22Rv1 (cell line): ENCODE results near the gene ME3.

Source experiments
- H3K27ac ChIP-seq: fragments of 450-650 bp; 2 replicates; pipeline ENCODE4 v1.5.1; 2017
- CTCF ChIP-seq: fragments of 450-650 bp; IDR thresholded peaks from 2 replicates; pipeline ENCODE4 v1.5.1; 2017; ENCODE audit warnings: mild to moderate bottlenecking
- ZFX ChIP-seq: fragments of 450-650 bp; IDR thresholded peaks from 2 replicates; pipeline ENCODE4 v1.6.1; 2017; ENCODE audit warnings: antibody characterized with exemption, borderline replicate concordance

The ME3 gene

DNA sequence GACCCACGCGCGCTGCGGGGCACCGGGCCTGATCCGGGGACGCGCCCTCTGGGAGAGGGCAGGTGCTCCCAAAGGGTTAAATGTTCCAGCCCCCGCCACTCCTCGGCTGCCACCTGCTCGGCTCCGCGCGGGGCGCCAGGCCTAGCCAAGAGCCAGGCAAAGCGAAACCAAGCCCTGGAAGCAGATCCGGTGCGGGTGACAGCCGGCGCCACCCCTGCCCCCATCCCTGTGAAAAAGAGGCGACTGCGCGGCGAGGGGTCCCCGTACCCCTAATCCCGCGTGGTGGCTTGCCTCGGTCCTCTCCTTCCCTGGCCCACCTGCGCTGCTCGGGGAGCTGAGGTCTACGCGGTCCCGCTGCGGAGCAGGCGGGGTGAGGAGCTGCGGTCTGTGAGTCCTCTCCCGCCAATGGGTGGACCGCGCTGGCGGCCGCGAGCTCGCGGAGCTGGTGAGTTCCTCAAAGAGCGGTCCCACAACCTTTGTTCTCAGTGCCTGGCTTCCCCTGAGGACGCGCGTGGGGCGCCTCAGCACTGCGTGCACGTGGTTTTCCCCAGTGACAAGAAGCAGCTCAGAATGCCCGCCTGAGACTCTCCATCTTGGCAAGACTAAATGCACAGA lies at the start of gene ME3:
ME3 (minus strand) TSS at position 610 of the 615 bp plus-strand sequence.
- no peak for TF ChIP-seq ZFX
- TF ChIP-seq CTCF: no peak
- peak within 1 kb of the TSS; percentile 79 for H3K27ac ChIP-seq

DNA sequence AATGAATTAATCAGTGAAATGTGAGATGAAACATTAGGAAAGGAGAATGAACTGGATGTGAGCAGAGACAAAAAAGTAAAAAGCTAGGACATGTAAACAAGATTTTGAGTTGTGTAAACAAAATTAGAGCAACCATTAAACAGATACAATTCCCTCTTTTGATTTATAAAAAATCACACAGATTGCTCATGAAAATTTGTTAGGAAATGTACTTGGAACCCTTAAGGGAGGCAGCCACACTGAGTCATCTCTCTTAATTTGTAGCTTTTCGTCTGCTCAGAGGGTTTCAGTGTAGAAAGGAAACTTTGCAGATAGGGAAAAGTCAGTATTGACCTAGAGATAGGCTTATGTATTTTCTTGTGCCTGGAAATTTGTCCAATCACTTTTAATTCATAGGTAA lies 49.6 kb upstream of the ME3 start:
- TF ChIP-seq ZFX (no peak), CTCF (no peak)
- peak overlapping the region; percentile 11; the same call in 1 of the 2 replicates for H3K27ac ChIP-seq

DNA sequence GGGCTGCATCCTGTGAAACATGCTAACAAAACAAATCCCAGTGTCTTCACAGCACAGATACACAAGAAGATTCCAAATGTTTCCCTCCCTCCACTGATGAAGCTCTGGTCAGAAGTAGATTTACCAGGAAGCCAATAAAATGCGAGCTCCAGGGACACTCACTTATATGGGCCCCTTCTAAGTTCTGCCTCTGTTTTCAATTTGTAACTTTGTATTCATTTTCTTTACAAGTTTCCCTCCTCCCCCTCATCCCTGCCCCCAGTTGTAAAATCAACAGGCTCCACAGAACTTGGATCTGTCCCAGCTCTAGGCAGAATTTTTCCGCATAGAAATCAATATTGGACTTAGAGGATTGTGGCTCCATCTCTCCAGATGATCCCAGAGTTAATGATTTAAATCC lies 48.1 kb upstream of the ME3 start:
- H3K27ac ChIP-seq: no peak overlapping the region
- TF ChIP-seq ZFX: no peak
- TF ChIP-seq CTCF: no peak

DNA sequence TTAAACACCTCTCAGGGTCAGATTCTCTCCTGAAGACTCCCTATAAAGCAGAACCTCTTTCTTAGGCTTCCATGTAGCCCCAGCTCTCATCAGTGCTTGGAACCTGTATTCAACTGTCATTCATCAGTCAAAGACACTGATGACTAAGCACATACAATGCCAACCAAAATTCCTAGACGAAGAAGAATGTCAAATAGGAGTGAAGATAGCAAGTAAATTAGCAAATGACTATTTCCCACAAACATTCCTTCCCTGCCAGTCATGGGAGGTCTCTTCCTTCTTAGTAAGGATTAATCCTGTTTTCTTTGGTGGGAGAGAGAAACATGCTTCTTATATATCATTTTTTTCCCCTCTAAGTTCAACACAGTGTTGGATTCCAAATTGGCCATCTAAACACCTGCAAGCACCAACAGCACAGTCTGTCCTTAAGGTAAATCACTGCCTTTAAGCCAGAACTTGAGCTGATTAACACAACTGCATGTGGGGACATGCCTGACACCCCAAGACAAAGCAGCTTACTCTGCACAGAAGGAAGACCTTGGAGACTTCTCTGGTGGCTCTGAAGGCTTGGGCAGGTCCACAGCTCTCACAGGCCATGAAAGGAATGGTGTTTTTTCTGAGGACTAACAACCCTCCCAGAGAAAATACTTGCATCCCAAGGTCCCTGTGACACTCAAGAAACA lies 47.5 kb upstream of the ME3 start:
- no peak overlapping the region for H3K27ac ChIP-seq
- TF ChIP-seq CTCF: no peak
- no peak for TF ChIP-seq ZFX

- TF ChIP-seq ZFX (no peak), CTCF (no peak)
- no peak overlapping the region for H3K27ac ChIP-seq
Observed at GRCh38 chr11:86718999-86719398, 46.6 kb upstream of the ME3 start.

- TF ChIP-seq ZFX: no peak
- TF ChIP-seq CTCF: no peak
- no peak overlapping the region for H3K27ac ChIP-seq
Observed at GRCh38 chr11:86718521-86718920, 46.1 kb upstream of the ME3 start.

- TF ChIP-seq CTCF (no peak), ZFX (no peak)
- H3K27ac ChIP-seq: no peak overlapping the region
Observed at GRCh38 chr11:86717817-86718501, 45.5 kb upstream of the ME3 start.
